Osteoblast (primary cell): ENCODE results near the gene QRICH1. TPM values are rescaled to one million over a fixed set of nuclear protein-coding genes. Genes with fewer than 3 reads are reported as not detected.

Experiments
- DNase-seq: peaks from one replicate; pipeline ENCODE4 v3.0.0; 2011; ENCODE audit warnings: low spot score, mixed read lengths; ENCODE audit not compliant: insufficient read length; ENCODE audit errors: missing footprints
- H2AFZ ChIP-seq: 2 replicates; pipeline ENCODE4 v1.6.0; 2011; ENCODE audit warnings: mild to moderate bottlenecking, low read length
- H3K27ac ChIP-seq: 2 replicates; pipeline ENCODE4 v1.5.1; 2011; ENCODE audit warnings: mild to moderate bottlenecking, low read depth, low read length, moderate library complexity
- H3K27me3 ChIP-seq: 2 replicates; pipeline ENCODE4 v1.6.0; 2012; ENCODE audit warnings: mild to moderate bottlenecking, control low read depth, inconsistent platforms, low read length, moderate library complexity; ENCODE audit not compliant: insufficient read depth
- H3K36me3 ChIP-seq: 2 replicates; pipeline ENCODE4 v1.5.1; 2011; ENCODE audit warnings: mild to moderate bottlenecking, low read length, control low read depth, moderate library complexity; ENCODE audit not compliant: insufficient read depth
- H3K4me1 ChIP-seq: 2 replicates; pipeline ENCODE4 v1.5.1; 2011; ENCODE audit warnings: mild to moderate bottlenecking, low read length, control low read depth, moderate library complexity; ENCODE audit not compliant: insufficient read depth
- H3K4me2 ChIP-seq: 2 replicates; pipeline ENCODE4 v1.6.0; 2011; ENCODE audit warnings: mild to moderate bottlenecking, low read length; ENCODE audit not compliant: insufficient read depth
- H3K4me3 ChIP-seq: fragments of 200-600 bp; sonication (generic); 3 replicates; pipeline ENCODE4 v1.5.1; 2012; ENCODE audit warnings: mild to moderate bottlenecking, low read length, inconsistent platforms; ENCODE audit not compliant: insufficient read depth
- H3K79me2 ChIP-seq: 2 replicates; pipeline ENCODE4 v1.6.0; 2012; ENCODE audit warnings: mild to moderate bottlenecking, low read length, control low read depth, inconsistent platforms; ENCODE audit not compliant: insufficient read depth
- H3K9me3 ChIP-seq: 2 replicates; pipeline ENCODE4 v1.5.1; 2011; ENCODE audit warnings: low read depth, low read length, control low read depth
- H4K20me1 ChIP-seq: 2 replicates; pipeline ENCODE4 v1.6.0; 2012; ENCODE audit warnings: mild to moderate bottlenecking, low read length, control low read depth; ENCODE audit not compliant: insufficient read depth
- total RNA-seq: library from RNA; depleted of rRNA; stranded (reverse); fragments of >200 nt; gene quantifications from 2 replicates; pipeline ENCODE4 v1.2.3, GENCODE V29; 2012
- TF ChIP-seq, protein P1 (sequence below): IDR thresholded peaks from 2 replicates; pipeline ENCODE4 v1.5.1; 2011; ENCODE audit warnings: mild to moderate bottlenecking, low read depth, low read length, moderate library complexity; ENCODE audit errors: extremely low read depth

QRICH1 gene
- total RNA-seq, 1 donor, result 167 TPM

DNA sequence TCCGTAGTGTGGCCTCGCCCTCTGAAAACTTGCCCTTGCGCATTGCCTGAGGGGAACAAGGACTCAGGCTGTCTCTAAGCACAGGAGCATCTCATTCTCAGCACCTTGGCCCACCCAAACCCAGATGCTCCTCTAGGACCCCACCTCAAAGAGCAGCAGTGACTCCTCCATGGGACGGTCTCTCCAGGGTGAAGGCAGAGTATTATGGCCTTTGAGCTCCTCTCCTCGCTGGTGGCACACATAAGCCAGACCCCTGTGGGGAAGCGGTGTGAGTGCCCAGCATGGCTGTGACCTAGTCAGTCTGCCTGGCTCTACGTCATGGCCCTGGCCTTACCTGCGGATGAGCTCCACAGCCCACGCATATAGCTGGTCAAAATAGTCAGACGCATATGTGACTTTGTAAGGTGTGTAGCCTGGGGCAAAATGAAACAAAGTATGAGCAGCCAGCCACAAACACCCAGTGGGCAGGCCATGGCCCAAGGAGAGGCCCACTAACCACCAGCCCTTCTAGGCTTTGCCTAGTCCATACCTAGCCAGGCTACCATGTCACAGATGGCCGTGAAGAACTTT, 6.3 kb upstream of the QRICH1 start:
- no peak overlapping the region for H3K27ac ChIP-seq
- peaks cover 55% of the 10 kb centered on the region for H3K36me3 ChIP-seq
- H2AFZ ChIP-seq, result no peak overlapping the region
- H3K27me3 ChIP-seq, result no peaks in the 10 kb centered on the region
- peak; percentile 53 for DNase-seq
- peaks cover 14% of the 10 kb centered on the region for H3K4me1 ChIP-seq
- no peak overlapping the region for H3K4me3 ChIP-seq
- H3K9me3 ChIP-seq, result no peaks in the 10 kb centered on the region
- no peak overlapping the region for H3K4me2 ChIP-seq
- H3K79me2 ChIP-seq, result peaks cover 28% of the 10 kb centered on the region
- no peaks in the 10 kb centered on the region for H4K20me1 ChIP-seq
- TF ChIP-seq, protein P1, sequence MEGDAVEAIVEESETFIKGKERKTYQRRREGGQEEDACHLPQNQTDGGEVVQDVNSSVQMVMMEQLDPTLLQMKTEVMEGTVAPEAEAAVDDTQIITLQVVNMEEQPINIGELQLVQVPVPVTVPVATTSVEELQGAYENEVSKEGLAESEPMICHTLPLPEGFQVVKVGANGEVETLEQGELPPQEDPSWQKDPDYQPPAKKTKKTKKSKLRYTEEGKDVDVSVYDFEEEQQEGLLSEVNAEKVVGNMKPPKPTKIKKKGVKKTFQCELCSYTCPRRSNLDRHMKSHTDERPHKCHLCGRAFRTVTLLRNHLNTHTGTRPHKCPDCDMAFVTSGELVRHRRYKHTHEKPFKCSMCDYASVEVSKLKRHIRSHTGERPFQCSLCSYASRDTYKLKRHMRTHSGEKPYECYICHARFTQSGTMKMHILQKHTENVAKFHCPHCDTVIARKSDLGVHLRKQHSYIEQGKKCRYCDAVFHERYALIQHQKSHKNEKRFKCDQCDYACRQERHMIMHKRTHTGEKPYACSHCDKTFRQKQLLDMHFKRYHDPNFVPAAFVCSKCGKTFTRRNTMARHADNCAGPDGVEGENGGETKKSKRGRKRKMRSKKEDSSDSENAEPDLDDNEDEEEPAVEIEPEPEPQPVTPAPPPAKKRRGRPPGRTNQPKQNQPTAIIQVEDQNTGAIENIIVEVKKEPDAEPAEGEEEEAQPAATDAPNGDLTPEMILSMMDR, result no peak

DNA sequence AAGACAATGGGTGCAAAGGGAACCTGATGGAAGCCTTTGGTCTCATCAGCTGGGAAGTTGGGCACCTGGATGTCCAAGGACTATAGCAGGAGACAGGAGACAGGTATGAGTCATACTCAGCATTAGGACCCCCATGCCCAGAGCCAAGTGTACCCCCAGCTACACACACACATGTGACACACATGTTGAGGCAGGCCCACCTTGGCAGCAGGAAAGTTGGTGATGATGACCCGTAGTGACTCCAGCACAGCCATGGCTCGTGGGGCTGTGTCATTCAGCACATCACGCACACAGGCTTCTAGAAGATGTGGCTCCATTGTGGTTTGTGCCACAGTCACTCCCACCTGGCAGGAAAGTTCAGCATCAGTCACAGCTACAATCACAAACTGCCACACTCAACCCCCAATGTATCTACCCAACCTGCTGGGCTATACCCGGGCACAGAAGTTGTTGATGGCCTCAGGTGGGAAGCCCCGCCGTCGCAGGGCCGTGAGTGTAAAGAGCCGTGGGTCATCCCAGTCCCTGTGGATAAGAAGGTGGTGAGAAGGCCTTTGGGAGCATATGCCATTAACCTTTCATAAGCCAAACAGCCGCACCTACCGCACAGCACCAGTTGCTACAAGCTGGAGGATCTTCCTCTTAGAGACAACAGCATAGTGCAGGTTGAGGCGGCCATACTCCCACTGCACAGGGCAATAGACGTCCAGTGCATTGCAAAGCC, 5.2 kb upstream of the QRICH1 start:
- H3K27ac ChIP-seq, result no peak overlapping the region
- no peaks in the 10 kb centered on the region for H4K20me1 ChIP-seq
- H3K4me2 ChIP-seq, result no peak overlapping the region
- TF ChIP-seq, protein P1, result no peak
- H3K27me3 ChIP-seq, result no peaks in the 10 kb centered on the region
- peaks cover 14% of the 10 kb centered on the region for H3K4me1 ChIP-seq
- H3K9me3 ChIP-seq, result no peaks in the 10 kb centered on the region
- H3K36me3 ChIP-seq, result peaks cover 55% of the 10 kb centered on the region
- peak; percentile 49 for DNase-seq
- no peak overlapping the region for H2AFZ ChIP-seq
- H3K79me2 ChIP-seq, result peaks cover 23% of the 10 kb centered on the region
- no peak overlapping the region for H3K4me3 ChIP-seq

GRCh38 chr3:49098429-49098828, 4.6 kb upstream of the QRICH1 start:
- TF ChIP-seq, protein P1, result no peak
- no peak overlapping the region for H2AFZ ChIP-seq
- no peak overlapping the region for H3K4me2 ChIP-seq
- H3K27ac ChIP-seq, result no peak overlapping the region
- no peaks in the 10 kb centered on the region for H3K27me3 ChIP-seq
- DNase-seq, result peak; percentile 38
- no peaks in the 10 kb centered on the region for H3K9me3 ChIP-seq
- peaks cover 8% of the 10 kb centered on the region for H3K4me1 ChIP-seq
- H3K36me3 ChIP-seq, result peaks cover 55% of the 10 kb centered on the region
- no peak overlapping the region for H3K4me3 ChIP-seq
- H4K20me1 ChIP-seq, result no peaks in the 10 kb centered on the region
- H3K79me2 ChIP-seq, result peaks cover 16% of the 10 kb centered on the region
